HG03108 (cell line): Measurements from ENCODE around the gene SLC16A11.
"Not testable (repeated sequence)": the region's sequence is repeated elsewhere in the genome, so short reads cannot be mapped to it uniquely, and the experiment has no call there.

Experiments used
- ATAC-seq: cut with Tn5 transposase; IDR thresholded peaks from one replicate; pipeline ENCODE4 v1.9.1; 2021; ENCODE audit warnings: moderate library complexity; ENCODE audit not compliant: unreplicated experiment

The SLC16A11 gene

GRCh38 chr17:7011415-7011814 is 32.5 kb downstream of the SLC16A11 start:
- ATAC-seq, result no peak

DNA sequence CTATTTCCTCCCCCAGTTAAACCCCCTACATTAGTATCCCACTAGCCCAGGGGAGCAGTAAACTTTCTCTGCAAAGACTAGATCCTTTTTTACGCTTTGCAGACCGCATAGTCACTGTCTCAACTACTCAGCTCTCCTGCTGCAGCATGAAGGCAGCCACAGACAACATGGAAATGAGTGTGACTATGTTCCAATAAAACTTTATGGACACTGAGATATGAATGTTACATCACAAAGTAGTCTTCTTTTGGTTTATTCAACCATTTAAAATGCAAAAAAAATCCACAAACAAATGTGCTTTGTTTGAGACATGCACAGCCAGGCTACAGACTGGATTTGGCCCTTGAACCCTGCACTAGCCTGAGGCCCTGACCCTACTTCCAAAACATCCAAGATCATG is 33.4 kb downstream of the SLC16A11 start:
- ATAC-seq, result no peak

GRCh38 chr17:7007143-7007542 is 36.7 kb downstream of the SLC16A11 start:
- ATAC-seq, result no peak

DNA sequence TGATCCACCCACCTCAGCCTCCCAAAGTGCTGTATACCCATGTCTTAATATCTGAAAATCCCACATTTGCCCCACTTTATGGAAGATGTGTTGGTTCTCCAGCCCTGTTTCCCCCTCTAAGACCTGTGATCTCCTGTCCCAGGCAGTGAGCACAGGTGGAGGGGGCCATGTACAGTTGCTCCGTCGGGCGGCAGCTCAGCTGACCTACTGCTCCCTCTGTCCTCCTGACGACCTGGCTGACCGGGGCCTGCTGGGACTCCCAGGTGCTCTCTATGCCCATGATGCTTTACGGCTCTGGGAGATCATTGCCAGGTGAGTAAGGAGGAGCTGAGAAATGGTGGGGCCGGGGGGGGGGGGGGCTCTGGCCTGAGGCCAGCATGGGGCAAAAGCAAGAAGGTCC is 38.2 kb downstream of the SLC16A11 start:
- ATAC-seq, result no peak

DNA sequence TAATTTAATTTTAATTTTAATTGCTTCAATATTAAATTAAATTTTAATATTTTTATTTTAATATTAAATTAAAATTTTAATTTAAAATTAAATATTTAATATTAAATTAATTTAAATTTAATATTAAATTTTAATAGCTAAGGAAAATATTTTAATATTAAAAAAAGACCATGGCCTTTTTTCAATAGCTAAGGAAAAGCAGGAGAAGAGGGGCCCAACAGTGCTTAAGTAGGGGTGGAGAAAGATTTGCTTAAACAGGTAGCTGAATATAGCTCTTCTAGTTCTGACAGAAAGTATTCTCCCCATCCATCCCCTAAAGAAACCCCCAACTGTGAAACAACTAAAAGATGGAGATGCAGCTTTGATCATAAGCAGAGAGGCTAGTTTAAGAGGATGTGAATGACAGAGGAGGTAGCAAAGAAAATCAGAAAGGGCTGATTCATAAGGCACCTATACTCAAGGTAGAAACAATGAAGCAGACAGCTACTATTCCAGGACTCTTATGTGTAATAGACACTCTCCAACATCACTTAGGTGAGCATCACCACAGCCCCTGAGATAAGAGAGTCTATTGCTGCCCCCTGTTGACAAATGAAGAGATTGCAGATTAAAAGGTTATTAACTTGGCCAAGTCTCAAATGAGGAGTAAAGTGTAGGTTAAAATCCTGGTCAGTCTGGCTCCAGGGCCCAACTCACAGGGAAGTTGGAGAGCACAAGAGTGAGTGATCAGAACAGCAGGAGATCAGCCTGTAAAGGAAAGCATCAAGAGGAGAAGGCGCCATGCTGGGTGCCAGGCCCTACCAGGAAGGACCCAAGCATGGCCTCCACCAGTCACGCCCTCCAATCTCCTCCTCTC is 39.3 kb downstream of the SLC16A11 start:
- no peak for ATAC-seq

DNA sequence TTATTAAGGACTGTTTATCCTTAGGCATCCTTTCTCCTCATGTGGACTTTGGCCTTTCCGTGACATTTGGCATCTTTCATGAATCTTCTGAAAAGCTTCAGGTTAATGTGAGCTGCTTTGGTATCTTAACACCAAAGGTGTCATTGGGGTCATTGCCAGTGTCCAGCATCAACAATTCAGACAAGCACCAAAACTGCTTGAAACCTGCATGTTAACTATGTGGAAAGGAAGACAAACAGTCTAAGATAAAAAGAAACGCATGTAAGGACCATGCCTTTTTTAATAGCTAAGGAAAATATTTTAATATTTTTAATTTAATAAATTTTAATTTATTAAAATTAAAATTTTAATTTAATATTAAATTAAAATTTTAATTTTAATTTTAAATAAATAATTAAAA is 40.1 kb downstream of the SLC16A11 start:
- no peak for ATAC-seq

DNA sequence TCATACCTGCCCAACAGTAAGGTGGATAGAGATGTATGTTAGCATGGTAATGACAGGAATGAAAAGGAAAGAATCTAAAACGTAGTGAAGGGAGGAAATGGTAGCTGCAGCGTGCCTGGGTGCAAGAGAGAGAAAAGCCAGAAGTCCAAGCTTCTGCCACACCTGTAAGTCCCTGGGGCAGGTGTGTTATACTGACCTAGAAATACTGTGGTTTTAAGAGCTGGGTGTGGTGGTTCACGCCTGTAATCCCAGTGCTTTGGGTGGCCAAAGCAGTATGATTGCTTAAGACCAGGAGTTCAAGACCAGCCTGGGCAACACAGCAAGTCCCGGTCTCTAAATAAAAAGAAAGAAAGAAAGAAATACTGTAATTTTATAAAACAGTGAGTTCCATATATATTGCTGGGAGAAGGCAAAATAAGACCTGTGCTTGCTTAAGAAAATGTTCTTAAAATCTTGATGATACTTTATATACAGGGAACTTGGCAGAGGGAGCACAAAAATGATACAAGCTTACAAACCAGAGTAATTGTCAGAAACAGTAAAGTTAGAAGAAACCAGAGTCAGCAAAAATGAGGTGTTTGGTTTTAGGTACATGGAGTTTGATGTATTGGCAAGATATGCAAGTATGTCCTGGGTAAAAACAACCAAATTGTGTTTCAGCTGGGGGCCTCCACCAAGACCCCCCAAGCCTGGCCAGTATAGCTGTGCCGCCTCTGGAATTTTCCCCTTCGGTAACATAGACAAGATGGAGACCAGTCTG is 41.4 kb downstream of the SLC16A11 start:
- ATAC-seq, result no peak

DNA sequence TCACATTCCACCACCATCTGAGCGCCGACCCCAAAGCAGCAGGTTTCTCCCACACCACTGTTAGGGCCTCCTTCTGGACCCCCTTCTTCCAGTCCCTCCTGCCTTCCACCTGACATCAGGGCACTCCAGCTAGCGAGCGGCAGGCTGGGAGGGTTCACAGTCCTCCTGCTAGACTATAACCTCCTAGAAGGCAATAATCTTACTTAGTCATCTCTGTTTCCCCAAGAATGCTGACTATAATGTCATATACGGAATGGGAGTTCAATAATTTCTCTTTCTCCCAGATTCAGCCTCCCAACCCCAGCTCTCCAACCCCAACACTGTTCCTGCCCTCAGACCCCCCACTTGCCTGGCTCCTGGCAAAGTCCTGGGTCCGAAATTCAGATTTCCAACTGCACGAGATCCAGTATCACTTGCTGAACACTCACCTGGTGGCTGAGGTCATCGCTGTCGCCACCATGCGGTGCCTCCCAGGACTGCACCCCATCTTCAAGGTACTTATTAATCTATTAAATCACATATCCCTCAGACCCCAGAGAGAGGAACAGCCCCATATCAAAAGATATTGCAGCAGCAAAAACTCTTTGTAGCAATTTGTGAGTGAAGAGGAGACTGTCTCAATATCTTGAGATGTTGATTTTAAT is 42.5 kb downstream of the SLC16A11 start:
- ATAC-seq, result no peak

DNA sequence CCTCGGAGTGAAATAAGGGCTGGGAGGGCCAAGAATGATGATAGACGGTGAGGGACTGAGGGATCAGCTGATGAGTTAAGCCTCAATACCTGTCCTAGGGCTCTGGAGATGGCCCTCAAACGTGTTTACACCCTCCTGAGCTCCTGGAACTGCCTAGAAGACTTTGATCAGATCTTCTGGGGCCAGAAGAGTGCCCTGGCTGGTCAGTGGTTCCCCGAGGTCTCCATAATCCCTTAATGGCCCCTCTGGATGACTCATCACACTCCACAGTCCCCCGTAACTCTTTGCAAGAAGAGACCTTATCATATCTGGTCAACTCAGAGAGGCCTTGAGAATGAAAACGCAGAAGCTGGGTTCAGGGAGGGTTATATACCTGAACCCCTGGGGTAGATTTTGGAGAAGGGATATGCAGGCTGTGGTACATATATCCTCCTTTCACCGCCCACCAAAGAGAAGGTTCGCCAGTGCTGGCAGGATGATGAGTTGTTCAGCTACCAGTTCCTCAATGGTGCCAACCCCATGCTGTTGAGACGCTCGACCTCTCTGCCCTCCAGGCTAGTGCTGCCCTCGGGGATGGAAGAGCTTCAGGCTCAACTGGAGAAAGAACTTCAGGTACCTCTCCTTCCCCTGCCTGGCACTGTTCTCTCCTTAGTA is 44.9 kb downstream of the SLC16A11 start:
- no peak for ATAC-seq

- no peak for ATAC-seq
Measured at GRCh38 chr17:6997171-6997570, 46.7 kb downstream of the SLC16A11 start.

DNA sequence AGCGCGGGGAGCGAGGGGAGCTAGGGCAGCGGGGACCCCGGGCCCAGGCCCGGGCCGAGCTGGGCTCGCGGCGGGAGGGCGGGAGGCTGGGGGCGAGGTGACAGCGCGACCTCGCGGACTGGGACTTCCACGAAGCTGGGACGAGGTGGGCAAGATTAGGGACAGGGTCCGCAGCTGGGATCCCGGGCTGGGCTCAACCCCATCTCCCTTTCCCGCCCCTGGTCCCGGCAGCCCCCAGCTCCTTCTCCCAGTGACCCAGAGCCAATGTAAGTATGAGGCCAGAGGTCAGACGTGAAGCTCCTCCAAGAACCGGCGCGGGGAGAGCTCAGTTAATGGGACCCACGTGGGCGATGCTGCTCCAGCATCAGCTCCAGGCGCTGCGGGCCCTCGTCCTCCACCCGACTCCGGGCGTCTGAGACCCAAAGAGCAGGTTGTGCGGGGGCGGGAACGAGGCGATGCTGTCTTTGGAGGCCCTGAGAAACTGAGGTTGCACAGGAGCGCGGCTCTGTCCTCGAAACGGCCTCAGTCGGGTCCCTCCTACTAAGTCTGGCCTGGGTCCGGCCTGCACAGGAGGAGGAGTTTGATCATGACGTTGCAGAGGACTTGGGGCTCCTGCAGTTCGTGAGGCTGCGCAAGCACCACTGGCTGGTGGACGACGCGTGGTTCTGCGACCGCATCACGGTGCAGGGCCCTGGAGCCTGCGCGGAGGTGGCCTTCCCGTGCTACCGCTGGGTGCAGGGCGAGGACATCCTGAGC is 47.5 kb downstream of the SLC16A11 start:
- no peak for ATAC-seq

- no peak for ATAC-seq
Measured at GRCh38 chr17:6995500-6996255, 48.2 kb downstream of the SLC16A11 start, which contains the start of gene ALOX12. ALOX12 (plus strand) TSS chr17:6996049; CDS start chr17:6996118, 69 bp downstream.

DNA sequence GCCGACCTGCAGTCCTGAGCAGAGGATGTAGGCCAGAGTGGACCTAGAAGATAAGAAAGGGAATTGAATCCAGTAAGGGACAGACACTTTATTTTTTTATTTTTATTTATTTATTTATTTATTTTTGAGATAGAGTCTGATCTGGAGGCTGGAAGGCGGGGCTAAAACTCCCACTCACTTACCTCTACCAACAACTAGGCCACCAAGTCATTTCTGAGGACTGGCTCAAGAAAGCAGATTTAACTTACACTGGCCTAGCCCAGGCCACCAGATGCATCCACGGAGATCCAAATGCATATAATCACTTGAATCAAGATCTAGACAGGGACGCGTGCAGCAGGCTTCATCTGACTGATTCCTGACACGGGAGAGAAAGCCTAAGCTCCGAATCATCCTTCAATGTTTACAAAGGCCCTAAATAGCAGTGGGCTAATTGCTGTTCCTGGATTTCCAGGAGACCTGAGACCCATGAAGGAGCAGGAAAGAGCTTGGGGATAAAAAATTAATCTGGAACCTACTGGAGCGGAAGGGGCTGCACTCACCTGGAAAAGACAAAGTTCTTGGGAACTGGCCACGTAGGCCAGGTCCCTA is 49.1 kb downstream of the SLC16A11 start:
- ATAC-seq, result no peak

- no peak for ATAC-seq
Measured at GRCh38 chr17:6994118-6994598, 49.7 kb downstream of the SLC16A11 start.

- ATAC-seq, result not testable (repeated sequence)
Measured at GRCh38 chr17:6993613-6994056, 50.3 kb downstream of the SLC16A11 start.
